ENCODE results near the gene USP6. TPM values are rescaled to one million over a fixed set of nuclear protein-coding genes. Genes with fewer than 3 reads are reported as not detected.

Gene USP6
- total and polyA plus RNA-seq, 10 of the 15 experiments (the other 5 are each of a cell fraction or from before 2014, with no cell fraction given) = under 0.01 to 0.39 (median 0.10) TPM; not detected in 2

- no peaks in the 10 kb centered on the region for H3K79me2 ChIP-seq (ENCODE audit: control insufficient read depth, insufficient read depth, low read length)
- intact Hi-C loops (cut with micrococcal nuclease; ENCODE audit: unreplicated experiment) (no loop called here), in situ Hi-C loops (cut with MboI) (no loop called here)
- no peak overlapping the region for H3K9ac ChIP-seq (ENCODE audit: control insufficient read depth, insufficient read depth, low read length)
- SMC1A ChIA-PET (ENCODE audit: uncharacterized antibody, unreplicated experiment) = no interaction called here
- H3K4me1 ChIP-seq (ENCODE audit: control insufficient read depth, insufficient read depth, low read length) = no peaks in the 10 kb centered on the region
- CTCF ChIA-PET = no interaction called here
- DNase-seq (ENCODE audit: low read depth, low spot score) (no peak), ATAC-seq (no peak), FAIRE-seq (no peak)
- no peak overlapping the region for H2AFZ ChIP-seq (ENCODE audit: control insufficient read depth, low read depth, low read length)
- H3K9me3 ChIP-seq (replicated peaks; ENCODE audit: control insufficient read depth, insufficient read depth, low read length) = no peaks in the 10 kb centered on the region; the same call in 1 of the 3 replicates
- POLR2A ChIA-PET = interaction anchor here (0.5 kb wide), 1 partner anchor 14 kb away, joined by 3 read pairs; no protein-coding TSS in a partner anchor
- H3K27ac ChIP-seq (ENCODE audit: control insufficient read depth, insufficient read depth) = no peak overlapping the region
- no peak overlapping the region for H3K4me2 ChIP-seq (ENCODE audit: control insufficient read depth, insufficient read depth)
- H4K20me1 ChIP-seq (ENCODE audit: control insufficient read depth, insufficient read depth) = no peaks in the 10 kb centered on the region
- H3K27me3 ChIP-seq (replicated peaks in 1 of 2; ENCODE audit: control insufficient read depth in 2 of 2, insufficient read depth in 2 of 2, low read length in 1 of 2) = no peaks in the 10 kb centered on the region; a peak in 2 of 4 replicates
- WGBS (ENCODE audit: insufficient coverage, insufficient replicate concordance, low lambda C conversion rate, missing lambda C conversion rate) = 52% methylated on average over 56 of the region's 75 CpGs
- H3K36me3 ChIP-seq (ENCODE audit: control insufficient read depth in 2 of 2, insufficient read depth in 2 of 2, low read length in 1 of 2) = no peaks in the 10 kb centered on the region
- no peak overlapping the region for H3K4me3 ChIP-seq
- BruUV-seq (replicated peaks) = no TSS peak
- RAD21 ChIA-PET (ENCODE audit: unreplicated experiment) = no interaction called here
- TF ChIP-seq TCF7 (IDR thresholded peaks at IDR 0.05; ENCODE audit: borderline replicate concordance) (no peak), RUNX3 (IDR thresholded peaks at IDR 0.05; ENCODE audit: low read length) (no peak), ZNF622 (IDR thresholded peaks at IDR 0.05) (no peak), ZBTB40 (IDR thresholded peaks at IDR 0.05; ENCODE audit: borderline replicate concordance) (no peak), BHLHE40 (IDR thresholded peaks at IDR 0.05; ENCODE audit: borderline replicate concordance in 1 of 2, low read depth in 2 of 2, low read length in 1 of 2) (no peak), USF2 (IDR thresholded peaks at IDR 0.05; ENCODE audit: borderline replicate concordance, low read depth, low read length) (no peak), MEF2A (IDR thresholded peaks at IDR 0.05; ENCODE audit: insufficient read depth, low read depth, low read length) (no peak), BCLAF1 (IDR thresholded peaks at IDR 0.05) (no peak), SREBF1 (IDR thresholded peaks at IDR 0.05; ENCODE audit: low read length) (no peak), JUNB (IDR thresholded peaks at IDR 0.05) (no peak), TBL1XR1 (IDR thresholded peaks at IDR 0.05; ENCODE audit: low read depth, low read length) (no peak), STAT1 (conservative IDR thresholded peaks at IDR 0.05) (no peak), SMAD1 (IDR thresholded peaks at IDR 0.05; ENCODE audit: low read depth, partially characterized antibody) (no peak), HDAC2 (IDR thresholded peaks at IDR 0.05) (no peak)
These were observed 6.9 kb downstream of the USP6 start for GRCh38 chr17:5122586-5123342.

Measured in GM12878 (cell line).